A673 (cell line): ENCODE data around the gene PTPN23.

Experiments
- CTCF ChIP-seq: fragments of 300-800, 200-600 bp; sonication (generic); conservative IDR thresholded peaks from 2 replicates; pipeline ENCODE4 v1.5.1; 2017; ENCODE audit warnings: low read depth, mild to moderate bottlenecking, antibody characterized with exemption, low read length, moderate library complexity, mixed read lengths
- EZH2 ChIP-seq: fragments of 200-600 bp; sonication (generic); IDR thresholded peaks from 2 replicates; pipeline ENCODE4 v1.6.1; 2017; ENCODE audit warnings: borderline replicate concordance, low read depth, mild to moderate bottlenecking, mixed read lengths, antibody characterized with exemption, low read length; ENCODE audit not compliant: poor library complexity, severe bottlenecking

DNA sequence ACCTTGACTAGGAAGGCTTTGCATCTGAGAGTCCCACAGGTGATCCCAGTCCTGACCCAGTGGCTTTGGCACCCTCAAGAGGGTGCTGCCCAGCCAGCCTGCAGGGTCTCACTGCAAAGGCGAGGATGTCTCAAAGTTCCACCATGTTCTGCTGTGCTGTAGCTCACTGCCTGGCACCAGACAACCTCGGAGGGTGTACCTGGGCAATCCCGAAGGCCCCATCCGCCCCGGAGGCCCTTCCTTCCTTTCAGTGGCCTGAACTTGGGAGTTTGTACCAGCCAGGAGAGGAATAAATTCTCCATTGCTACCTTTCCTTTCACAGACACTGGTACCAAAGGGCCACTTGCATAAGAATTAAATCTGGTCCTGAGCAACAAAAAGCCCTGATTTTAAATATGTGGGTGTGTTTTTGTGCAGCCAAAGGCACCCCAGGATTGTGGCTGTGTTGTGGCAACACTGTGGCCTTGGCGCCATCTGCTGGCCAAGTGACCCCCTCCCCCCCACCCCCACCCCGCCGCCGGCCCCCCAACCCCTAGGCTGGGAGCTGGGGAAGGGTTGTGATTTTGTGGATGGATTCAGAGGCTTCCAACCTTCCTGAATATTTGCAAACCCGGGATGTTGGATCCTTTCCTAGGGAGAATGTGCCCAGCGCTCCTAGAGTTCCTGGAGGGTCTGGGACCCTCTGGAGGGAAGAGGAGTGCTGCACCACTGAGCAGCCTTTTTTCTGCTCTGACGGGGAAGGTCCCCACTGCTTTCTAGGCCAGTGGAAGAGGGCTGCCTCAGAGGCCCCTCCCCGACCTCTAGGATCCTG is 9.7 kb upstream of the PTPN23 start:
- TF ChIP-seq CTCF (no peak), EZH2 (no peak)
